Measurements from ENCODE around the gene TMPRSS3.

DNA sequence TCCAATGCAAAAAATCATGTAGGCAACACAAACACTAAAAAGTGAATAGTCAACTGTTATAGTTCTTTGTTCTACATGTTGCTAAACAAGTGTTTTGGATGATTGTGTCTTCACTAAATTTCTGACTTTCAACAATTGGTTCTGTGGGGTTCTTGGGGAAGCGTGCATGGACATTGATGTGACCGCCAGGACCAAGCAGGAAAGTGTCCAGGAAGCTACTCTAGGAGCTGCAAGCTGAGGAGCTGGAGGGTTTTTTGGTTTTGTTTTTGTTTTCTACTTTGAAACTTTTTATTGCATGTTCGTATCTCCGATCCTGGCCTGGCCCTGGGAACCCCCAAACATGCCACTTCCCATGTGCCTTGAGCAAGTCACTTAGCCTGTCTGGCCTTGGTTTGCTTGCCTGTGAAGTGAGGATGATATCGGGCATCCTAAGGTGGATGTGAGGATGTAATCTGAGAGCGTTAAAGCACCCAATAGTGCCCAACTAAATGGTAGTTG lies 8.0 kb downstream of the TMPRSS3 start:
- TF ChIP-seq, protein P1, sequence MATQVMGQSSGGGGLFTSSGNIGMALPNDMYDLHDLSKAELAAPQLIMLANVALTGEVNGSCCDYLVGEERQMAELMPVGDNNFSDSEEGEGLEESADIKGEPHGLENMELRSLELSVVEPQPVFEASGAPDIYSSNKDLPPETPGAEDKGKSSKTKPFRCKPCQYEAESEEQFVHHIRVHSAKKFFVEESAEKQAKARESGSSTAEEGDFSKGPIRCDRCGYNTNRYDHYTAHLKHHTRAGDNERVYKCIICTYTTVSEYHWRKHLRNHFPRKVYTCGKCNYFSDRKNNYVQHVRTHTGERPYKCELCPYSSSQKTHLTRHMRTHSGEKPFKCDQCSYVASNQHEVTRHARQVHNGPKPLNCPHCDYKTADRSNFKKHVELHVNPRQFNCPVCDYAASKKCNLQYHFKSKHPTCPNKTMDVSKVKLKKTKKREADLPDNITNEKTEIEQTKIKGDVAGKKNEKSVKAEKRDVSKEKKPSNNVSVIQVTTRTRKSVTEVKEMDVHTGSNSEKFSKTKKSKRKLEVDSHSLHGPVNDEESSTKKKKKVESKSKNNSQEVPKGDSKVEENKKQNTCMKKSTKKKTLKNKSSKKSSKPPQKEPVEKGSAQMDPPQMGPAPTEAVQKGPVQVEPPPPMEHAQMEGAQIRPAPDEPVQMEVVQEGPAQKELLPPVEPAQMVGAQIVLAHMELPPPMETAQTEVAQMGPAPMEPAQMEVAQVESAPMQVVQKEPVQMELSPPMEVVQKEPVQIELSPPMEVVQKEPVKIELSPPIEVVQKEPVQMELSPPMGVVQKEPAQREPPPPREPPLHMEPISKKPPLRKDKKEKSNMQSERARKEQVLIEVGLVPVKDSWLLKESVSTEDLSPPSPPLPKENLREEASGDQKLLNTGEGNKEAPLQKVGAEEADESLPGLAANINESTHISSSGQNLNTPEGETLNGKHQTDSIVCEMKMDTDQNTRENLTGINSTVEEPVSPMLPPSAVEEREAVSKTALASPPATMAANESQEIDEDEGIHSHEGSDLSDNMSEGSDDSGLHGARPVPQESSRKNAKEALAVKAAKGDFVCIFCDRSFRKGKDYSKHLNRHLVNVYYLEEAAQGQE (IDR thresholded peaks at IDR 0.05; ENCODE audit: low read depth), result no peak
- TF ChIP-seq TAF1 (IDR thresholded peaks at IDR 0.05; ENCODE audit: low read depth) (no peak), RAD21 (IDR thresholded peaks at IDR 0.05; ENCODE audit: low read depth) (no peak), NFIC (IDR thresholded peaks at IDR 0.05) (no peak), CREB1 (IDR thresholded peaks at IDR 0.05; ENCODE audit: low read depth) (no peak), EGR1 (IDR thresholded peaks at IDR 0.05) (no peak), YY1 (IDR thresholded peaks at IDR 0.05; ENCODE audit: low read depth) (no peak)

All from Ishikawa (cell line).